GM12878 (cell line): ENCODE measurements around the gene ROBO1. TPM values are rescaled to one million over a fixed set of nuclear protein-coding genes. Genes with fewer than 3 reads are reported as not detected.

Experiments
- ATAC-seq: fragments of 200-7000 bp; cut with Tn5 transposase; 3 replicates; pipeline ENCODE4 v1.9.1; 2020; ENCODE audit warnings: mild to moderate bottlenecking, moderate library complexity
- BruUV-seq: library from RNA; stranded (reverse); fragments of 400-500 nt; replicated peaks from 2 replicates; lab custom pipeline; 2021; lab: Mats Ljungman, UMichigan
- CTCF ChIA-PET: fragments of 300-600 bp; sonication (Branson Sonifier 250); formaldehyde crosslinking; extraction: SDS; loops from one replicate; lab custom pipeline; 2021; ENCODE audit warnings: inconsistent platforms; lab: Yijun Ruan, JAX
- POLR2A ChIA-PET: fragments of 350-600 bp; formaldehyde crosslinking; extraction: SDS; loops from one replicate; lab custom pipeline; 2021; ENCODE audit warnings: inconsistent platforms; lab: Charles Lee
- RAD21 ChIA-PET: fragments of 300-600 bp; sonication (Branson Sonifier 250); formaldehyde crosslinking; loops from one replicate; lab custom pipeline; 2023; ENCODE audit warnings: antibody characterized with exemption; ENCODE audit not compliant: unreplicated experiment; lab: Charles Lee
- SMC1A ChIA-PET: fragments of 300-600 bp; sonication (Branson Sonifier 250); formaldehyde crosslinking; loops from one replicate; lab custom pipeline; 2023; ENCODE audit not compliant: unreplicated experiment, uncharacterized antibody; lab: Charles Lee
- DNase-seq: peaks from one replicate; pipeline ENCODE4 v3.0.0-alpha.2; 2011; ENCODE audit warnings: low read depth, low spot score
- FAIRE-seq: peaks from 3 replicates; lab custom pipeline; 2011; peaks lifted over from hg19 to GRCh38; lab: Jason Lieb, UNC
- H2AFZ ChIP-seq: 2 replicates; pipeline ENCODE4 v1.6.0; 2011; ENCODE audit warnings: low read depth, low read length, control low read depth; ENCODE audit not compliant: control insufficient read depth
- H3K27ac ChIP-seq: 2 replicates; pipeline ENCODE4 v1.5.1; 2011; ENCODE audit warnings: control low read depth; ENCODE audit not compliant: control insufficient read depth, insufficient read depth
- H3K27me3 ChIP-seq, 2 experiments: replicated peaks in 1 of 2; 2 replicates each; pipeline versions ENCODE4 v1.6.0 to v1.6.1; 2011; ENCODE audit warnings: low read length in 1 of 2; ENCODE audit not compliant: control insufficient read depth in 2 of 2, insufficient read depth in 2 of 2
- H3K36me3 ChIP-seq, 2 experiments: 2 replicates each; pipeline ENCODE4 v1.5.1; 2011; ENCODE audit warnings: low read length in 1 of 2; ENCODE audit not compliant: control insufficient read depth in 2 of 2, insufficient read depth in 2 of 2
- H3K4me1 ChIP-seq: 2 replicates; pipeline ENCODE4 v1.6.1; 2011; ENCODE audit warnings: mild to moderate bottlenecking, low read length, moderate library complexity, mixed read lengths; ENCODE audit not compliant: control insufficient read depth, insufficient read depth
- H3K4me2 ChIP-seq: 2 replicates; pipeline ENCODE4 v1.6.0; 2011; ENCODE audit warnings: control low read depth; ENCODE audit not compliant: control insufficient read depth, insufficient read depth
- H3K4me3 ChIP-seq: fragments of 200-600 bp; sonication (generic); 2 replicates; pipeline ENCODE4 v1.5.1; 2016
- H3K79me2 ChIP-seq: 2 replicates; pipeline ENCODE4 v1.6.0; 2011; ENCODE audit warnings: low read length; ENCODE audit not compliant: control insufficient read depth, insufficient read depth
- H3K9ac ChIP-seq: 2 replicates; pipeline ENCODE4 v1.8.0; 2011; ENCODE audit warnings: low read length, control low read depth, mixed read lengths; ENCODE audit not compliant: control insufficient read depth, insufficient read depth
- H3K9me3 ChIP-seq: replicated peaks from 3 replicates; pipeline ENCODE4 v1.5.1; 2011; ENCODE audit warnings: mild to moderate bottlenecking, low read length; ENCODE audit not compliant: control insufficient read depth, insufficient read depth
- H4K20me1 ChIP-seq: 2 replicates; pipeline ENCODE4 v1.6.0; 2011; ENCODE audit not compliant: control insufficient read depth, insufficient read depth
- CHD2 ChIP-seq: IDR thresholded peaks from 2 replicates; pipeline ENCODE4 v1.6.1; 2011; ENCODE audit warnings: low read depth, low read length, improper control_type of control experiment, borderline replicate concordance
- CREM ChIP-seq: IDR thresholded peaks from 2 replicates; pipeline ENCODE4 v1.6.1; 2014; ENCODE audit warnings: antibody characterized with exemption, low read depth
- EZH2 ChIP-seq: IDR thresholded peaks from 2 replicates; pipeline ENCODE4 v1.6.1; 2012; ENCODE audit warnings: low read depth, mild to moderate bottlenecking, control low read depth, inconsistent platforms, low read length, borderline replicate concordance; ENCODE audit not compliant: control insufficient read depth
- JUND ChIP-seq: IDR thresholded peaks from 2 replicates; pipeline ENCODE4 v1.6.1; 2012; ENCODE audit warnings: low read depth, mild to moderate bottlenecking, low read length, improper control_type of control experiment, moderate library complexity
- KAT2A ChIP-seq: conservative IDR thresholded peaks from 2 replicates; pipeline ENCODE4 v1.6.1; 2011; ENCODE audit warnings: low read depth, low read length; ENCODE audit not compliant: control insufficient read depth
- RCOR1 ChIP-seq: conservative IDR thresholded peaks from 2 replicates; pipeline ENCODE4 v1.6.1; 2012; ENCODE audit warnings: low read depth, low read length, improper control_type of control experiment
- WGBS: methylation state at CpG from one replicate; pipeline ENCODE4 v1.1.6; 2016; ENCODE audit warnings: low lambda C conversion rate; ENCODE audit not compliant: insufficient replicate concordance, insufficient coverage; ENCODE audit errors: missing lambda C conversion rate; 5-methylcytosine and 5-hydroxymethylcytosine counted together
- in situ Hi-C: fragments of 300-500 bp; cut with MboI; formaldehyde crosslinking; loops from 9 replicates; pipeline ENCODE4 v1.14.3; 2018; ENCODE audit warnings: mixed read lengths
- intact Hi-C: fragments of 100-400 bp; cut with micrococcal nuclease; formaldehyde crosslinking; loops from one replicate; pipeline ENCODE4 v1.14.2; 2022; ENCODE audit not compliant: unreplicated experiment
- polyA plus RNA-seq, 11 experiments: library from polyadenylated mRNA; depleted of rRNA in 4 of 11; unstranded in 6 of 11; stranded (reverse) in 5 of 11; fragments of >200 nt; fragmentation: Nextera tagmentation in 4 of 11; fragmentation: Illumina TruSeq in 1 of 11; extraction: Ambion mirVana in 4 of 11; extraction: Trizol in 1 of 11; gene quantifications; 1 replicate in 1 of 11; 2 replicates in 10 of 11; pipeline versions ENCODE4 v1.2.1 to v1.2.3, GENCODE V29; 2011 to 2016; ENCODE audit warnings: inconsistent platforms in 2 of 11, missing spikeins in 2 of 11, low read depth in 1 of 11
- total RNA-seq, 4 experiments: library from RNA; depleted of rRNA in 3 of 4; stranded (reverse); fragments of >200 nt in 3 of 4; fragmentation: Illumina TruSeq in 1 of 4; extraction: Trizol in 1 of 4; gene quantifications; 2 replicates each; pipeline versions ENCODE4 v1.2.1 to v1.2.3, GENCODE V29; 2013 to 2021
- TF ChIP-seq, protein P1 (sequence below): IDR thresholded peaks from 2 replicates; pipeline ENCODE4 v1.6.1; 2012; ENCODE audit warnings: improper control_type of control experiment, low read depth, low read length; ENCODE audit not compliant: insufficient replicate concordance
- TF ChIP-seq, protein P2 (sequence below): fragments of 450-650 bp; IDR thresholded peaks from 2 replicates; pipeline ENCODE4 v1.6.1; 2018; ENCODE audit warnings: mild to moderate bottlenecking, low read depth, moderate library complexity; ENCODE audit not compliant: partially characterized antibody
- TF ChIP-seq, protein P3 (sequence below): fragments of 450-650 bp; IDR thresholded peaks from 2 replicates; pipeline ENCODE4 v1.6.1; 2016; ENCODE audit warnings: mild to moderate bottlenecking
- TF ChIP-seq, protein P4 (sequence below): fragments of 150-350 bp; IDR thresholded peaks from 2 replicates; pipeline ENCODE4 v1.6.1; 2016; ENCODE audit warnings: low read depth, low read length

The ROBO1 gene
- total and polyA plus RNA-seq, 10 of the 15 experiments (the other 5 are each of a cell fraction or from before 2014, with no cell fraction given) = 0.29 to 46.5 (median 1.2) TPM

DNA sequence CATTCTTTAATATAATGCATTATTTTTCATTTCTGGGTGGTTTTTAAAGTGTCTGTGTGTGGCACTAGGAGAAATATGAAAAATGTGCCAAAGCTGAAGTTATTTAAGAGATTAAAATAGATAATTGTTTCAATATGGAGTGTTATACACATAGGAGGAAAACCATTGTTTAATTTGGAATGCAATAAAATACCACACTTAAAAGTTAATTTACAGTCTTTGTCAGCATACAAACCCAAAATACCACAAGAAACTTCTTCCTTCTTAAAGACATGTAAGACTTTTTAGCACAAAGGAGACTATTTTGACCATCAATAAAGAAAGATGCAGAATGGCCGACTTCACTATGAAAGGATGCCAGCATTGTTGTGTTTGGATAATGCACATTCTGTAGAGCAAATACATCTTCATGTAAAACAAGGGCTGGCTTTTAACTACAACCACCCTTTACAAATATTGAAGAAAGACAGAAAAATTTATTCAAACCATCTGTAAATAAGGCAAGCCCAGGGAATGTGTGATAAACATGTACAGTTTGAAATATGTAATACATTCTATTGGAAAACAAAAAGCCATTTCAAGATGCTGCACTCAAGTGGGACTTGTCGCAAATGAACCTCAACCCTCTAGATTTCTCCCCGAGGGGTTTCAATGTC, 1146.6 kb downstream of the ROBO1 start:
- Histone ChIP-seq H3K4me1 (no peaks in the 10 kb centered on the region), H3K79me2 (no peaks in the 10 kb centered on the region), H4K20me1 (no peaks in the 10 kb centered on the region), H3K27ac (no peak overlapping the region), H3K9me3 (no peaks in the 10 kb centered on the region), H2AFZ (no peak overlapping the region), H3K4me3 (no peak overlapping the region), H3K27me3 (no peaks in the 10 kb centered on the region), H3K36me3 (no peaks in the 10 kb centered on the region), H3K4me2 (no peak overlapping the region), H3K9ac (no peak overlapping the region)
- POLR2A ChIA-PET = no interaction called here
- SMC1A ChIA-PET = interaction anchor here (1.8 kb wide), 1 partner anchor 25 kb away, joined by 8 read pairs; no protein-coding TSS in a partner anchor
- TF ChIP-seq, protein P1, sequence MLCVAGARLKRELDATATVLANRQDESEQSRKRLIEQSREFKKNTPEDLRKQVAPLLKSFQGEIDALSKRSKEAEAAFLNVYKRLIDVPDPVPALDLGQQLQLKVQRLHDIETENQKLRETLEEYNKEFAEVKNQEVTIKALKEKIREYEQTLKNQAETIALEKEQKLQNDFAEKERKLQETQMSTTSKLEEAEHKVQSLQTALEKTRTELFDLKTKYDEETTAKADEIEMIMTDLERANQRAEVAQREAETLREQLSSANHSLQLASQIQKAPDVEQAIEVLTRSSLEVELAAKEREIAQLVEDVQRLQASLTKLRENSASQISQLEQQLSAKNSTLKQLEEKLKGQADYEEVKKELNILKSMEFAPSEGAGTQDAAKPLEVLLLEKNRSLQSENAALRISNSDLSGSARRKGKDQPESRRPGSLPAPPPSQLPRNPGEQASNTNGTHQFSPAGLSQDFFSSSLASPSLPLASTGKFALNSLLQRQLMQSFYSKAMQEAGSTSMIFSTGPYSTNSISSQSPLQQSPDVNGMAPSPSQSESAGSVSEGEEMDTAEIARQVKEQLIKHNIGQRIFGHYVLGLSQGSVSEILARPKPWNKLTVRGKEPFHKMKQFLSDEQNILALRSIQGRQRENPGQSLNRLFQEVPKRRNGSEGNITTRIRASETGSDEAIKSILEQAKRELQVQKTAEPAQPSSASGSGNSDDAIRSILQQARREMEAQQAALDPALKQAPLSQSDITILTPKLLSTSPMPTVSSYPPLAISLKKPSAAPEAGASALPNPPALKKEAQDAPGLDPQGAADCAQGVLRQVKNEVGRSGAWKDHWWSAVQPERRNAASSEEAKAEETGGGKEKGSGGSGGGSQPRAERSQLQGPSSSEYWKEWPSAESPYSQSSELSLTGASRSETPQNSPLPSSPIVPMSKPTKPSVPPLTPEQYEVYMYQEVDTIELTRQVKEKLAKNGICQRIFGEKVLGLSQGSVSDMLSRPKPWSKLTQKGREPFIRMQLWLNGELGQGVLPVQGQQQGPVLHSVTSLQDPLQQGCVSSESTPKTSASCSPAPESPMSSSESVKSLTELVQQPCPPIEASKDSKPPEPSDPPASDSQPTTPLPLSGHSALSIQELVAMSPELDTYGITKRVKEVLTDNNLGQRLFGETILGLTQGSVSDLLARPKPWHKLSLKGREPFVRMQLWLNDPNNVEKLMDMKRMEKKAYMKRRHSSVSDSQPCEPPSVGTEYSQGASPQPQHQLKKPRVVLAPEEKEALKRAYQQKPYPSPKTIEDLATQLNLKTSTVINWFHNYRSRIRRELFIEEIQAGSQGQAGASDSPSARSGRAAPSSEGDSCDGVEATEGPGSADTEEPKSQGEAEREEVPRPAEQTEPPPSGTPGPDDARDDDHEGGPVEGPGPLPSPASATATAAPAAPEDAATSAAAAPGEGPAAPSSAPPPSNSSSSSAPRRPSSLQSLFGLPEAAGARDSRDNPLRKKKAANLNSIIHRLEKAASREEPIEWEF = no peak
- no peak for TF ChIP-seq CHD2
- TF ChIP-seq CREM = no peak
- TF ChIP-seq, protein P2, sequence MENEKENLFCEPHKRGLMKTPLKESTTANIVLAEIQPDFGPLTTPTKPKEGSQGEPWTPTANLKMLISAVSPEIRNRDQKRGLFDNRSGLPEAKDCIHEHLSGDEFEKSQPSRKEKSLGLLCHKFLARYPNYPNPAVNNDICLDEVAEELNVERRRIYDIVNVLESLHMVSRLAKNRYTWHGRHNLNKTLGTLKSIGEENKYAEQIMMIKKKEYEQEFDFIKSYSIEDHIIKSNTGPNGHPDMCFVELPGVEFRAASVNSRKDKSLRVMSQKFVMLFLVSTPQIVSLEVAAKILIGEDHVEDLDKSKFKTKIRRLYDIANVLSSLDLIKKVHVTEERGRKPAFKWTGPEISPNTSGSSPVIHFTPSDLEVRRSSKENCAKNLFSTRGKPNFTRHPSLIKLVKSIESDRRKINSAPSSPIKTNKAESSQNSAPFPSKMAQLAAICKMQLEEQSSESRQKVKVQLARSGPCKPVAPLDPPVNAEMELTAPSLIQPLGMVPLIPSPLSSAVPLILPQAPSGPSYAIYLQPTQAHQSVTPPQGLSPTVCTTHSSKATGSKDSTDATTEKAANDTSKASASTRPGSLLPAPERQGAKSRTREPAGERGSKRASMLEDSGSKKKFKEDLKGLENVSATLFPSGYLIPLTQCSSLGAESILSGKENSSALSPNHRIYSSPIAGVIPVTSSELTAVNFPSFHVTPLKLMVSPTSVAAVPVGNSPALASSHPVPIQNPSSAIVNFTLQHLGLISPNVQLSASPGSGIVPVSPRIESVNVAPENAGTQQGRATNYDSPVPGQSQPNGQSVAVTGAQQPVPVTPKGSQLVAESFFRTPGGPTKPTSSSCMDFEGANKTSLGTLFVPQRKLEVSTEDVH = no peak
- TF ChIP-seq, protein P3, sequence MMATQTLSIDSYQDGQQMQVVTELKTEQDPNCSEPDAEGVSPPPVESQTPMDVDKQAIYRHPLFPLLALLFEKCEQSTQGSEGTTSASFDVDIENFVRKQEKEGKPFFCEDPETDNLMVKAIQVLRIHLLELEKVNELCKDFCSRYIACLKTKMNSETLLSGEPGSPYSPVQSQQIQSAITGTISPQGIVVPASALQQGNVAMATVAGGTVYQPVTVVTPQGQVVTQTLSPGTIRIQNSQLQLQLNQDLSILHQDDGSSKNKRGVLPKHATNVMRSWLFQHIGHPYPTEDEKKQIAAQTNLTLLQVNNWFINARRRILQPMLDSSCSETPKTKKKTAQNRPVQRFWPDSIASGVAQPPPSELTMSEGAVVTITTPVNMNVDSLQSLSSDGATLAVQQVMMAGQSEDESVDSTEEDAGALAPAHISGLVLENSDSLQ = no peak
- TF ChIP-seq JUND = no peak
- TF ChIP-seq RCOR1 = no peak
- TF ChIP-seq EZH2 = no peak
- TF ChIP-seq, protein P4, sequence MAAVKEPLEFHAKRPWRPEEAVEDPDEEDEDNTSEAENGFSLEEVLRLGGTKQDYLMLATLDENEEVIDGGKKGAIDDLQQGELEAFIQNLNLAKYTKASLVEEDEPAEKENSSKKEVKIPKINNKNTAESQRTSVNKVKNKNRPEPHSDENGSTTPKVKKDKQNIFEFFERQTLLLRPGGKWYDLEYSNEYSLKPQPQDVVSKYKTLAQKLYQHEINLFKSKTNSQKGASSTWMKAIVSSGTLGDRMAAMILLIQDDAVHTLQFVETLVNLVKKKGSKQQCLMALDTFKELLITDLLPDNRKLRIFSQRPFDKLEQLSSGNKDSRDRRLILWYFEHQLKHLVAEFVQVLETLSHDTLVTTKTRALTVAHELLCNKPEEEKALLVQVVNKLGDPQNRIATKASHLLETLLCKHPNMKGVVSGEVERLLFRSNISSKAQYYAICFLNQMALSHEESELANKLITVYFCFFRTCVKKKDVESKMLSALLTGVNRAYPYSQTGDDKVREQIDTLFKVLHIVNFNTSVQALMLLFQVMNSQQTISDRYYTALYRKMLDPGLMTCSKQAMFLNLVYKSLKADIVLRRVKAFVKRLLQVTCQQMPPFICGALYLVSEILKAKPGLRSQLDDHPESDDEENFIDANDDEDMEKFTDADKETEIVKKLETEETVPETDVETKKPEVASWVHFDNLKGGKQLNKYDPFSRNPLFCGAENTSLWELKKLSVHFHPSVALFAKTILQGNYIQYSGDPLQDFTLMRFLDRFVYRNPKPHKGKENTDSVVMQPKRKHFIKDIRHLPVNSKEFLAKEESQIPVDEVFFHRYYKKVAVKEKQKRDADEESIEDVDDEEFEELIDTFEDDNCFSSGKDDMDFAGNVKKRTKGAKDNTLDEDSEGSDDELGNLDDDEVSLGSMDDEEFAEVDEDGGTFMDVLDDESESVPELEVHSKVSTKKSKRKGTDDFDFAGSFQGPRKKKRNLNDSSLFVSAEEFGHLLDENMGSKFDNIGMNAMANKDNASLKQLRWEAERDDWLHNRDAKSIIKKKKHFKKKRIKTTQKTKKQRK = no peak
- no peak for TF ChIP-seq KAT2A
- in situ Hi-C loops = no loop called here
- RAD21 ChIA-PET = no interaction called here
- BruUV-seq = no TSS peak
- intact Hi-C loops = no loop called here
- CTCF ChIA-PET = interaction anchor here (2.4 kb wide), 1 partner anchor 25 kb away, joined by 6 read pairs; no protein-coding TSS in a partner anchor
- DNase-seq = no peak
- FAIRE-seq = no peak
- 75% methylated on average over 3 of the region's 3 CpGs for WGBS
- ATAC-seq = no peak
